Measurements from ENCODE around the gene ZNF608.

The ZNF608 gene

GRCh38 chr5:124744170-124744971, 2.1 kb downstream of the ZNF608 start:
- no peak for ATAC-seq
- Mint-ChIP-seq H3K9me3 (no peaks in the 10 kb centered on the region), H3K27ac (no peak overlapping the region), H3K4me1 (peaks cover 44% of the 10 kb centered on the region), H3K36me3 (no peaks in the 10 kb centered on the region), H3K4me3 (no peak overlapping the region), H3K27me3 (no peaks in the 10 kb centered on the region)

GRCh38 chr5:124743602-124744169, 2.8 kb downstream of the ZNF608 start:
- Mint-ChIP-seq H3K36me3 (no peaks in the 10 kb centered on the region), H3K4me3 (no peak overlapping the region), H3K27ac (no peak overlapping the region), H3K9me3 (no peaks in the 10 kb centered on the region), H3K27me3 (no peaks in the 10 kb centered on the region), H3K4me1 (peaks cover 42% of the 10 kb centered on the region)
- no peak for ATAC-seq

- Mint-ChIP-seq H3K27me3 (no peaks in the 10 kb centered on the region), H3K4me1 (peaks cover 46% of the 10 kb centered on the region), H3K27ac (no peak overlapping the region), H3K9me3 (no peaks in the 10 kb centered on the region), H3K36me3 (no peaks in the 10 kb centered on the region), H3K4me3 (no peak overlapping the region)
- no peak for ATAC-seq
Observed at GRCh38 chr5:124742983-124743601, 3.3 kb downstream of the ZNF608 start.

- H3K9me3 Mint-ChIP-seq: no peaks in the 10 kb centered on the region
- H3K36me3 Mint-ChIP-seq: no peaks in the 10 kb centered on the region
- no peak overlapping the region for H3K27ac Mint-ChIP-seq
- no peaks in the 10 kb centered on the region for H3K27me3 Mint-ChIP-seq
- H3K4me1 Mint-ChIP-seq: peaks cover 46% of the 10 kb centered on the region
- H3K4me3 Mint-ChIP-seq: no peak overlapping the region
- ATAC-seq: no peak
Observed at GRCh38 chr5:124742521-124742920, 3.9 kb downstream of the ZNF608 start.

GRCh38 chr5:124741711-124742496, 4.5 kb downstream of the ZNF608 start:
- no peaks in the 10 kb centered on the region for H3K36me3 Mint-ChIP-seq

GRCh38 chr5:124740991-124741583, 5.4 kb downstream of the ZNF608 start:
- Mint-ChIP-seq H3K9me3 (no peaks in the 10 kb centered on the region), H3K4me3 (peak overlapping the region; percentile 30), H3K27me3 (no peaks in the 10 kb centered on the region), H3K27ac (no peak overlapping the region), H3K36me3 (no peaks in the 10 kb centered on the region), H3K4me1 (peaks cover 44% of the 10 kb centered on the region)
- ATAC-seq: no peak

More at GRCh38 chr5:124741711-124742496, 4.5 kb downstream of the ZNF608 start:
- no peak overlapping the region for H3K27ac Mint-ChIP-seq
- H3K4me3 Mint-ChIP-seq: peak overlapping the region; percentile 30
- ATAC-seq: no peak
- H3K4me1 Mint-ChIP-seq: peaks cover 46% of the 10 kb centered on the region
- no peaks in the 10 kb centered on the region for H3K9me3 Mint-ChIP-seq
- H3K27me3 Mint-ChIP-seq: no peaks in the 10 kb centered on the region

GRCh38 chr5:124740071-124740470, 6.4 kb downstream of the ZNF608 start:
- H3K9me3 Mint-ChIP-seq: no peaks in the 10 kb centered on the region
- H3K4me1 Mint-ChIP-seq: peaks cover 46% of the 10 kb centered on the region
- ATAC-seq: no peak
- peaks cover 8% of the 10 kb centered on the region for H3K27me3 Mint-ChIP-seq
- H3K36me3 Mint-ChIP-seq: no peaks in the 10 kb centered on the region
- peak overlapping the region; percentile 21 for H3K27ac Mint-ChIP-seq
- H3K4me3 Mint-ChIP-seq: peak overlapping the region; percentile 12

- peak overlapping the region; percentile 21 for H3K27ac Mint-ChIP-seq
- ATAC-seq: no peak
- no peaks in the 10 kb centered on the region for H3K9me3 Mint-ChIP-seq
- no peaks in the 10 kb centered on the region for H3K36me3 Mint-ChIP-seq
- H3K4me1 Mint-ChIP-seq: peaks cover 50% of the 10 kb centered on the region
- H3K4me3 Mint-ChIP-seq: peak overlapping the region; percentile 12
- H3K27me3 Mint-ChIP-seq: peaks cover 12% of the 10 kb centered on the region
Observed at GRCh38 chr5:124739634-124740025, 6.8 kb downstream of the ZNF608 start.

- Mint-ChIP-seq H3K4me3 (peak overlapping the region; percentile 12), H3K4me1 (peaks cover 54% of the 10 kb centered on the region)
Observed at GRCh38 chr5:124738681-124739633, 7.5 kb downstream of the ZNF608 start.

GRCh38 chr5:124737651-124738050, 8.8 kb downstream of the ZNF608 start:
- H3K9me3 Mint-ChIP-seq: no peaks in the 10 kb centered on the region
- no peak for ATAC-seq
- no peaks in the 10 kb centered on the region for H3K36me3 Mint-ChIP-seq
- H3K4me3 Mint-ChIP-seq: no peak overlapping the region
- H3K27me3 Mint-ChIP-seq: peaks cover 13% of the 10 kb centered on the region
- H3K4me1 Mint-ChIP-seq: peaks cover 63% of the 10 kb centered on the region
- H3K27ac Mint-ChIP-seq: no peak overlapping the region

More at GRCh38 chr5:124738681-124739633, 7.5 kb downstream of the ZNF608 start:
- H3K27ac Mint-ChIP-seq: peak overlapping the region; percentile 46
- no peaks in the 10 kb centered on the region for H3K9me3 Mint-ChIP-seq
- no peaks in the 10 kb centered on the region for H3K36me3 Mint-ChIP-seq
- no peak for ATAC-seq
- peaks cover 13% of the 10 kb centered on the region for H3K27me3 Mint-ChIP-seq

GRCh38 chr5:124736805-124737188, 9.6 kb downstream of the ZNF608 start:
- no peaks in the 10 kb centered on the region for H3K36me3 Mint-ChIP-seq
- ATAC-seq: no peak
- no peak overlapping the region for H3K27ac Mint-ChIP-seq
- H3K4me3 Mint-ChIP-seq: no peak overlapping the region
- H3K9me3 Mint-ChIP-seq: no peaks in the 10 kb centered on the region
- H3K4me1 Mint-ChIP-seq: peaks cover 71% of the 10 kb centered on the region
- H3K27me3 Mint-ChIP-seq: peaks cover 13% of the 10 kb centered on the region

- Mint-ChIP-seq H3K4me3 (no peak overlapping the region), H3K27me3 (peaks cover 13% of the 10 kb centered on the region), H3K36me3 (no peaks in the 10 kb centered on the region), H3K9me3 (no peaks in the 10 kb centered on the region), H3K27ac (peak overlapping the region; percentile 56), H3K4me1 (peaks cover 74% of the 10 kb centered on the region)
- ATAC-seq: no peak
Observed at GRCh38 chr5:124736082-124736804, 10.2 kb downstream of the ZNF608 start.

GRCh38 chr5:124735169-124735858, 11.1 kb downstream of the ZNF608 start:
- peak overlapping the region; percentile 72 for H3K4me3 Mint-ChIP-seq
- no peaks in the 10 kb centered on the region for H3K9me3 Mint-ChIP-seq
- peak overlapping the region; percentile 56 for H3K27ac Mint-ChIP-seq
- H3K4me1 Mint-ChIP-seq: peaks cover 78% of the 10 kb centered on the region
- no peak for ATAC-seq
- H3K27me3 Mint-ChIP-seq: peaks cover 13% of the 10 kb centered on the region
- H3K36me3 Mint-ChIP-seq: no peaks in the 10 kb centered on the region

Data from stimulated activated memory B cell treated with anti-CD40 and anti-IgM and Interleukin-4, amounts not matched to agents 10 μg/mL and 1 μg/mL and 100 μg/mL, for 72 hours (primary cell).